Measurements from ENCODE around the gene LIMK2. TPM values are rescaled to one million over a fixed set of nuclear protein-coding genes. Genes with fewer than 3 reads are reported as not detected.

Gene LIMK2
- total RNA-seq, 4 donors from 2014 or later = 106 to 256 (median 139) TPM

- no peak for TF ChIP-seq CTCF (IDR thresholded peaks at IDR 0.05)
- TF ChIP-seq POLR2A (IDR thresholded peaks at IDR 0.05) = no peak
- Histone ChIP-seq H3K4me3 (no peak overlapping the region), H3K27me3 (no peaks in the 10 kb centered on the region), H3K9me3 (no peaks in the 10 kb centered on the region), H3K36me3 (peaks cover 0 to 21% (median 0%) of the 10 kb centered on the region in 3 donors), H3K4me1 (peaks cover 0 to 6% (median 0%) of the 10 kb centered on the region in 4 donors), H3K27ac (no peak overlapping the region)
- DNase-seq = peak in 1 of 3 donors; percentile 33
Measured at GRCh38 chr22:31177420-31178162, 34.5 kb upstream of the LIMK2 start.

DNA sequence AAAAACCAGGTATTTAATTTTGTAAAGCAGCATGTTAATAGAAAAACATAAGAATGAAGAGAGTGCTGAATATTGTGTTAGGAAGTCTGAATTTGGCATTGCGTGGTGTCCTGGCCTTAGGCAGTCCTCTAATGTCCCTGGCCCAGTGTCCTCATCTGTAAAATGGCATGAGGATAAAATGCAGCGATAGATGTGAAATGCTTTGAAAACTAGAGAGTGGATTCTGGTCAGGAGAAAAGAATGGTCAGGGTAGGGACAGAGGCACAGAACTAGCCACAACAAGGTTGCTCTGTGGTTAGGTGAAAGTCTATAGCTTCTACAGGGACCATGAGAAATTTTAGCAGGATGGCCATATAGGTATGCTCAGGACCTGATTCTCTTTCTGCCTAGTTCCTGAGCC lies 33.2 kb upstream of the LIMK2 start:
- no peak for DNase-seq
- H3K27ac ChIP-seq = no peak overlapping the region
- TF ChIP-seq POLR2A (IDR thresholded peaks at IDR 0.05) (no peak), CTCF (IDR thresholded peaks at IDR 0.05) (no peak)

DNA sequence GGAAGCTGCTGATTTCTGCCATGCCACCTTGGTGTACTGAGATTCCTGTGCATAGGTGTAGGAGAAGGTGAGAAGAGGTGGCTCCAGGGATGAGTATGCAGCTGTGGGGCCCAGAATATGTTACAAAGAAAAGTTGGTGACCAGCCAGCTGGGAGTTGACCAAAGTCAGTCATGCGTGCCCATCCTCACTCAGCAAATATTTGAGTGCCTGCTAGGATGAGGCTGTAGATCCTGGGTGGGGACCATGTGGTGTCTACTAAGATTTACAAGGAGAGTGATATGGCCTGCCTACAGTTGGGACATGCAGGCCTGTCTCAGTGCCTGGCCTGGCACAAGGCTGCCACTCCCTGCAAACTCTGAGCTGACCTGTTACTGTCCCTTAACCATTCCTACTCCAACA lies 32.8 kb upstream of the LIMK2 start:
- peak in 1 of 3 donors; percentile 51 for DNase-seq

More for the DNA sequence above, 33.2 kb upstream of the LIMK2 start:
- no peak overlapping the region for H3K4me3 ChIP-seq
- H3K36me3 ChIP-seq = peaks cover 0 to 29% (median 0%) of the 10 kb centered on the region in 3 donors
- no peaks in the 10 kb centered on the region for H3K9me3 ChIP-seq
- no peaks in the 10 kb centered on the region for H3K4me1 ChIP-seq
- no peaks in the 10 kb centered on the region for H3K27me3 ChIP-seq

GRCh38 chr22:31184015-31184414 lies 28.1 kb upstream of the LIMK2 start:
- no peaks in the 10 kb centered on the region for H3K9me3 ChIP-seq
- peaks cover 0 to 33% (median 0%) of the 10 kb centered on the region in 3 donors for H3K36me3 ChIP-seq
- TF ChIP-seq CTCF (IDR thresholded peaks at IDR 0.05) (no peak), POLR2A (IDR thresholded peaks at IDR 0.05) (no peak)
- H3K4me3 ChIP-seq = no peak overlapping the region
- no peak for DNase-seq
- H3K27ac ChIP-seq = no peak overlapping the region
- H3K4me1 ChIP-seq = no peaks in the 10 kb centered on the region
- no peaks in the 10 kb centered on the region for H3K27me3 ChIP-seq

More for the DNA sequence above, 32.8 kb upstream of the LIMK2 start:
- TF ChIP-seq POLR2A (IDR thresholded peaks at IDR 0.05) = no peak
- no peak for TF ChIP-seq CTCF (IDR thresholded peaks at IDR 0.05)
- peaks cover 0 to 31% (median 0%) of the 10 kb centered on the region in 3 donors for H3K36me3 ChIP-seq
- no peak overlapping the region for H3K4me3 ChIP-seq
- H3K4me1 ChIP-seq = no peaks in the 10 kb centered on the region
- no peaks in the 10 kb centered on the region for H3K9me3 ChIP-seq
- H3K27ac ChIP-seq = peak overlapping the region in 1 of 4 donors; percentile 41
- no peaks in the 10 kb centered on the region for H3K27me3 ChIP-seq

- Histone ChIP-seq H3K4me3 (no peak overlapping the region), H3K9me3 (no peaks in the 10 kb centered on the region), H3K36me3 (peaks cover 0 to 33% (median 0%) of the 10 kb centered on the region in 3 donors), H3K27ac (no peak overlapping the region), H3K4me1 (no peaks in the 10 kb centered on the region), H3K27me3 (no peaks in the 10 kb centered on the region)
- TF ChIP-seq CTCF (IDR thresholded peaks at IDR 0.05) (no peak), POLR2A (IDR thresholded peaks at IDR 0.05) (no peak)
- no peak for DNase-seq
Measured at GRCh38 chr22:31185056-31185455, 27.0 kb upstream of the LIMK2 start.
